HepG2 (cell line): Measurements from ENCODE around the gene C1orf141. TPM values are rescaled to one million over a fixed set of nuclear protein-coding genes. Genes with fewer than 3 reads are reported as not detected.

Experiments used
- ARID3A ChIP-seq: IDR thresholded peaks from 2 replicates; pipeline ENCODE4 v1.6.1; 2012; ENCODE audit warnings: low read depth, low read length, improper control_type of control experiment
- BATF2 ChIP-seq: sonication (generic); formaldehyde crosslinking; IDR thresholded peaks from 2 replicates; pipeline ENCODE4 v1.8.0; 2022; ENCODE audit warnings: mild to moderate bottlenecking, missing genetic modification reagents, moderate library complexity
- CEBPZ ChIP-seq: IDR thresholded peaks from 2 replicates; pipeline ENCODE4 v1.6.1; 2012; ENCODE audit warnings: low read length, improper control_type of control experiment
- FOXA1 ChIP-seq, 2 experiments: fragments of 450-650 bp in 1 of 2; sonication (generic) in 1 of 2; formaldehyde crosslinking in 1 of 2; IDR thresholded peaks; 2 replicates each; pipeline versions ENCODE4 v1.4.0 to v1.6.1; 2016 to 2020; ENCODE audit warnings: missing genetic modification reagents in 1 of 2
- GABPB1 ChIP-seq: IDR thresholded peaks from 2 replicates; pipeline ENCODE4 v1.6.1; 2016; ENCODE audit warnings: mild to moderate bottlenecking, missing genetic modification reagents, moderate library complexity, missing compliant biosample characterization
- MBD4 ChIP-seq: IDR thresholded peaks from 2 replicates; pipeline ENCODE4 v1.6.1; 2012; ENCODE audit warnings: low read length, inconsistent platforms, borderline replicate concordance
- MIER3 ChIP-seq: IDR thresholded peaks from 2 replicates; pipeline ENCODE4 v1.6.1; 2016; ENCODE audit warnings: missing compliant biosample characterization, borderline replicate concordance
- MXD4 ChIP-seq: IDR thresholded peaks from 2 replicates; pipeline ENCODE4 v1.6.1; 2016; ENCODE audit warnings: mild to moderate bottlenecking, missing biosample characterization, missing genetic modification reagents
- RBM39 ChIP-seq: fragments of 200-400 bp; formaldehyde crosslinking; IDR thresholded peaks from one replicate; pipeline ENCODE4 v1.6.1; 2018; ENCODE audit warnings: antibody characterized with exemption, mild to moderate bottlenecking, low read depth, low read length; ENCODE audit not compliant: poor library complexity, severe bottlenecking
- RXRA ChIP-seq: sonication (generic); formaldehyde crosslinking; IDR thresholded peaks from 2 replicates; pipeline ENCODE4 v1.5.1; 2020; ENCODE audit warnings: missing genetic modification reagents
- SYNCRIP ChIP-seq: fragments of 200-400 bp; formaldehyde crosslinking; IDR thresholded peaks from 2 replicates; pipeline ENCODE4 v1.6.1; 2018; ENCODE audit warnings: mild to moderate bottlenecking, low read depth, low read length; ENCODE audit not compliant: insufficient read depth
- TFAP4 ChIP-seq: sonication (generic); IDR thresholded peaks from 2 replicates; pipeline ENCODE4 v1.6.1; 2016; ENCODE audit warnings: low read depth, borderline replicate concordance
- U2AF1 ChIP-seq: fragments of 200-400 bp; formaldehyde crosslinking; optimal IDR thresholded peaks from 2 replicates; pipeline ENCODE3; 2017; ENCODE audit warnings: mild to moderate bottlenecking, low read depth, low read length
- ZBTB26 ChIP-seq: IDR thresholded peaks from 2 replicates; pipeline ENCODE4 v1.6.1; 2016; ENCODE audit warnings: missing compliant biosample characterization, missing genetic modification reagents, borderline replicate concordance
- ZNF143 ChIP-seq: sonication (generic); formaldehyde crosslinking; IDR thresholded peaks from 2 replicates; pipeline ENCODE4 v1.4.0; 2020; ENCODE audit warnings: missing genetic modification reagents
- ZNF331 ChIP-seq: sonication (generic); formaldehyde crosslinking; IDR thresholded peaks from 2 replicates; pipeline ENCODE4 v1.4.0; 2020; ENCODE audit warnings: missing genetic modification reagents
- polyA plus RNA-seq, 8 experiments: library from polyadenylated mRNA; depleted of rRNA in 3 of 8; stranded (reverse) in 7 of 8; unstranded in 1 of 8; fragments of >200 nt; fragmentation: Illumina TruSeq in 4 of 8; extraction: Trizol in 4 of 8; gene quantifications; 2 replicates each; pipeline versions ENCODE4 v1.2.1 to v1.2.3, GENCODE V29; 2011 to 2016; ENCODE audit warnings: low read depth in 4 of 8, missing spikeins in 1 of 8, mixed read lengths in 1 of 8; ENCODE audit not compliant: insufficient read depth in 1 of 8
- total RNA-seq, 5 experiments: library from RNA; depleted of rRNA; stranded (reverse); fragments of >200 nt; fragmentation: Illumina TruSeq; extraction: Trizol; gene quantifications; 2 replicates each; pipeline ENCODE4 v1.2.3, GENCODE V29; 2016; ENCODE audit warnings: low read depth in 1 of 5
- TF ChIP-seq, protein P1 (sequence below): sonication (generic); formaldehyde crosslinking; IDR thresholded peaks from 2 replicates; pipeline ENCODE4 v1.5.0; 2020; ENCODE audit warnings: missing genetic modification reagents
- TF ChIP-seq, protein P2 (sequence below): sonication (generic); formaldehyde crosslinking; IDR thresholded peaks from 2 replicates; pipeline ENCODE4 v1.5.0; 2020; ENCODE audit warnings: missing genetic modification reagents

Gene C1orf141
- total and polyA plus RNA-seq, 2 of the 13 experiments (the other 11 are each of a cell fraction or from before 2014, with no cell fraction given), result not detected

- TF ChIP-seq ZBTB26 (CRISPR knock-in tag) (no peak), GABPB1 (no peak), ZNF331 (CRISPR knock-in tag) (no peak), BATF2 (no peak), TFAP4 (no peak), MIER3 (CRISPR knock-in tag) (no peak), ARID3A (no peak), FOXA1 (IDR thresholded peaks at IDR 0.05) (no peak), FOXA1 (CRISPR knock-in tag; IDR thresholded peaks at IDR 0.05) (peak; percentile 82), RXRA (CRISPR knock-in tag) (no peak), RBM39 (no peak), SYNCRIP (no peak), CEBPZ (no peak), MXD4 (no peak), ZNF143 (CRISPR knock-in tag) (no peak), U2AF1 (peak; percentile 0), MBD4 (no peak)
- TF ChIP-seq, protein P1, sequence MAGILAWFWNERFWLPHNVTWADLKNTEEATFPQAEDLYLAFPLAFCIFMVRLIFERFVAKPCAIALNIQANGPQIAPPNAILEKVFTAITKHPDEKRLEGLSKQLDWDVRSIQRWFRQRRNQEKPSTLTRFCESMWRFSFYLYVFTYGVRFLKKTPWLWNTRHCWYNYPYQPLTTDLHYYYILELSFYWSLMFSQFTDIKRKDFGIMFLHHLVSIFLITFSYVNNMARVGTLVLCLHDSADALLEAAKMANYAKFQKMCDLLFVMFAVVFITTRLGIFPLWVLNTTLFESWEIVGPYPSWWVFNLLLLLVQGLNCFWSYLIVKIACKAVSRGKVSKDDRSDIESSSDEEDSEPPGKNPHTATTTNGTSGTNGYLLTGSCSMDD (CRISPR knock-in tag), result no peak
- TF ChIP-seq, protein P2, sequence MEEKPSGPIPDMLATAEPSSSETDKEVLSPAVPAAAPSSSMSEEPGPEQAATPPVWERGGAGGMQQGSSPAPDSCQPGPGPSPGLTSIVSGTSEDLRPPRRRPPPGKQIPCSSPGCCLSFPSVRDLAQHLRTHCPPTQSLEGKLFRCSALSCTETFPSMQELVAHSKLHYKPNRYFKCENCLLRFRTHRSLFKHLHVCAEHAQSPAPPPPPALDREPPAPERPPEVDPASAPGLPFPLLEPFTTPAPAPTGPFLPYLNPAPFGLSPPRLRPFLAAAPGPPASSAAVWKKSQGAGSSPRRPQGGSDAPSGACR, result no peak
These were observed 81.8 kb downstream of the C1orf141 start (continued) for GRCh38 chr1:67052741-67053534.
